Measurements from ENCODE around the gene HPSE2. TPM values are rescaled to one million over a fixed set of nuclear protein-coding genes. Genes with fewer than 3 reads are reported as not detected.

Gene HPSE2
- total RNA-seq, 1 experiment from 2014 or later = not detected

GRCh38 chr10:98587156-98587837 lies 648.4 kb downstream of the HPSE2 start:
- BruUV-seq (replicated peaks) = no TSS peak
- Histone ChIP-seq H3K27ac (ENCODE audit: low read length) (no peak overlapping the region), H3K4me3 (ENCODE audit: low read depth in 2 of 2, low read length in 2 of 2) (no peak overlapping the region), H3K9me3 (ENCODE audit: control insufficient read depth, insufficient read depth, low read depth, low read length) (no peaks in the 10 kb centered on the region), H3K4me1 (ENCODE audit: control insufficient read depth, insufficient read depth, low read length) (no peaks in the 10 kb centered on the region), H3K27me3 (ENCODE audit: control insufficient read depth, insufficient read depth, low read length) (0 out of 2 replicates have a peak, but pooled peaks cover 3% of the 10 kb centered on the region), H3K36me3 (ENCODE audit: control insufficient read depth, insufficient read depth, low read length) (no peaks in the 10 kb centered on the region)
- ChIA-PET POLR2A (no interaction called here), CTCF (no interaction called here)
- no peak for TF ChIP-seq SIN3A (IDR thresholded peaks at IDR 0.05; ENCODE audit: borderline replicate concordance, insufficient read depth, low read depth, low read length)
- no peak for TF ChIP-seq CTCF (IDR thresholded peaks at IDR 0.05)
- no peak for TF ChIP-seq TCF7L2 (IDR thresholded peaks at IDR 0.05; ENCODE audit: low read depth, low read length)
- TF ChIP-seq POLR2AphosphoS5 (IDR thresholded peaks at IDR 0.05; ENCODE audit: low read depth, low read length) = no peak
- TF ChIP-seq, protein P1, sequence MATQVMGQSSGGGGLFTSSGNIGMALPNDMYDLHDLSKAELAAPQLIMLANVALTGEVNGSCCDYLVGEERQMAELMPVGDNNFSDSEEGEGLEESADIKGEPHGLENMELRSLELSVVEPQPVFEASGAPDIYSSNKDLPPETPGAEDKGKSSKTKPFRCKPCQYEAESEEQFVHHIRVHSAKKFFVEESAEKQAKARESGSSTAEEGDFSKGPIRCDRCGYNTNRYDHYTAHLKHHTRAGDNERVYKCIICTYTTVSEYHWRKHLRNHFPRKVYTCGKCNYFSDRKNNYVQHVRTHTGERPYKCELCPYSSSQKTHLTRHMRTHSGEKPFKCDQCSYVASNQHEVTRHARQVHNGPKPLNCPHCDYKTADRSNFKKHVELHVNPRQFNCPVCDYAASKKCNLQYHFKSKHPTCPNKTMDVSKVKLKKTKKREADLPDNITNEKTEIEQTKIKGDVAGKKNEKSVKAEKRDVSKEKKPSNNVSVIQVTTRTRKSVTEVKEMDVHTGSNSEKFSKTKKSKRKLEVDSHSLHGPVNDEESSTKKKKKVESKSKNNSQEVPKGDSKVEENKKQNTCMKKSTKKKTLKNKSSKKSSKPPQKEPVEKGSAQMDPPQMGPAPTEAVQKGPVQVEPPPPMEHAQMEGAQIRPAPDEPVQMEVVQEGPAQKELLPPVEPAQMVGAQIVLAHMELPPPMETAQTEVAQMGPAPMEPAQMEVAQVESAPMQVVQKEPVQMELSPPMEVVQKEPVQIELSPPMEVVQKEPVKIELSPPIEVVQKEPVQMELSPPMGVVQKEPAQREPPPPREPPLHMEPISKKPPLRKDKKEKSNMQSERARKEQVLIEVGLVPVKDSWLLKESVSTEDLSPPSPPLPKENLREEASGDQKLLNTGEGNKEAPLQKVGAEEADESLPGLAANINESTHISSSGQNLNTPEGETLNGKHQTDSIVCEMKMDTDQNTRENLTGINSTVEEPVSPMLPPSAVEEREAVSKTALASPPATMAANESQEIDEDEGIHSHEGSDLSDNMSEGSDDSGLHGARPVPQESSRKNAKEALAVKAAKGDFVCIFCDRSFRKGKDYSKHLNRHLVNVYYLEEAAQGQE (IDR thresholded peaks at IDR 0.05; ENCODE audit: insufficient read depth in 1 of 2, low read depth in 2 of 2, low read length in 1 of 2) = no peak
- intact Hi-C loops (cut with micrococcal nuclease; ENCODE audit: unreplicated experiment) = no loop called here
- no peak for ATAC-seq
- in situ Hi-C loops (cut with HindIII; ENCODE audit: low pct_unique_long_range_greater_than_20kb, low sequenced_read_pairs) = no loop called here
- DNase-seq (ENCODE audit: low read depth, low spot score) = no peak

GRCh38 chr10:98586096-98586495 lies 649.6 kb downstream of the HPSE2 start:
- ATAC-seq (no peak), DNase-seq (ENCODE audit: low read depth, low spot score) (no peak)
- no peaks in the 10 kb centered on the region for H3K9me3 ChIP-seq (ENCODE audit: control insufficient read depth, insufficient read depth, low read depth, low read length)
- ChIA-PET CTCF (interaction anchor here (0.7 kb wide), 1 partner anchor 164 kb away, joined by 11 read pairs; no protein-coding TSS in a partner anchor), POLR2A (no interaction called here)
- no TSS peak for BruUV-seq (replicated peaks)
- no peak overlapping the region for H3K27ac ChIP-seq (ENCODE audit: low read length)
- H3K4me3 ChIP-seq (ENCODE audit: low read depth in 2 of 2, low read length in 2 of 2) = no peak overlapping the region
- TF ChIP-seq, protein P1 (IDR thresholded peaks at IDR 0.05; ENCODE audit: insufficient read depth in 1 of 2, low read depth in 2 of 2, low read length in 1 of 2) = no peak
- no peak for TF ChIP-seq TCF7L2 (IDR thresholded peaks at IDR 0.05; ENCODE audit: low read depth, low read length)
- TF ChIP-seq POLR2AphosphoS5 (IDR thresholded peaks at IDR 0.05; ENCODE audit: low read depth, low read length) = no peak
- no peak for TF ChIP-seq SIN3A (IDR thresholded peaks at IDR 0.05; ENCODE audit: borderline replicate concordance, insufficient read depth, low read depth, low read length)
- no peak for TF ChIP-seq CTCF (IDR thresholded peaks at IDR 0.05)
- intact Hi-C loops (cut with micrococcal nuclease; ENCODE audit: unreplicated experiment) (no loop called here), in situ Hi-C loops (cut with HindIII; ENCODE audit: low pct_unique_long_range_greater_than_20kb, low sequenced_read_pairs) (no loop called here)
- H3K36me3 ChIP-seq (ENCODE audit: control insufficient read depth, insufficient read depth, low read length) = no peaks in the 10 kb centered on the region
- no peaks in the 10 kb centered on the region for H3K4me1 ChIP-seq (ENCODE audit: control insufficient read depth, insufficient read depth, low read length)
- 0 out of 2 replicates have a peak, but pooled peaks cover 3% of the 10 kb centered on the region for H3K27me3 ChIP-seq (ENCODE audit: control insufficient read depth, insufficient read depth, low read length)
